GM19438 (cell line): Measurements from ENCODE around the gene KCTD2.

Experiments used
- ATAC-seq: cut with Tn5 transposase; IDR thresholded peaks from one replicate; pipeline ENCODE4 v1.9.1; 2021; ENCODE audit warnings: low read depth; ENCODE audit not compliant: unreplicated experiment

The KCTD2 gene

GRCh38 chr17:75094871-75095399 lies 47.9 kb downstream of the KCTD2 start:
- no peak for ATAC-seq

- ATAC-seq: no peak
Measured at GRCh38 chr17:75096082-75096625, 49.1 kb downstream of the KCTD2 start.

GRCh38 chr17:75097865-75098264 lies 50.8 kb downstream of the KCTD2 start:
- ATAC-seq: no peak

GRCh38 chr17:75098861-75099260 lies 51.8 kb downstream of the KCTD2 start:
- ATAC-seq: no peak

- ATAC-seq: no peak
Measured at GRCh38 chr17:75099881-75100595, 53.0 kb downstream of the KCTD2 start.

GRCh38 chr17:75102385-75102821 lies 55.4 kb downstream of the KCTD2 start:
- ATAC-seq: no peak

GRCh38 chr17:75103601-75104554 lies 56.9 kb downstream of the KCTD2 start:
- ATAC-seq: no peak

GRCh38 chr17:75105126-75106080 lies 58.4 kb downstream of the KCTD2 start:
- no peak for ATAC-seq

GRCh38 chr17:75108193-75108592 lies 61.2 kb downstream of the KCTD2 start:
- ATAC-seq: no peak

GRCh38 chr17:75109046-75109406 lies 62.0 kb downstream of the KCTD2 start:
- no peak for ATAC-seq

GRCh38 chr17:75109407-75110233 lies 62.6 kb downstream of the KCTD2 start, which contains the start of gene ARMC7:
ARMC7 (plus strand) TSS chr17:75109969; CDS start chr17:75110289, 320 bp downstream.
- peak; percentile 63 for ATAC-seq

GRCh38 chr17:75110234-75110937 lies 63.4 kb downstream of the KCTD2 start:
- ATAC-seq: no peak

- no peak for ATAC-seq
Measured at GRCh38 chr17:75111777-75112335, 64.8 kb downstream of the KCTD2 start.

- no peak for ATAC-seq
Measured at GRCh38 chr17:75113798-75114551, 67.0 kb downstream of the KCTD2 start.

GRCh38 chr17:75114552-75115314 lies 67.7 kb downstream of the KCTD2 start:
- ATAC-seq: no peak
